Right cardiac atrium (tissue), 5 donors: ENCODE measurements around the gene AGTR1. TPM values are rescaled to one million over a fixed set of nuclear protein-coding genes. Genes with fewer than 3 reads are reported as not detected.

Experiments used
- ATAC-seq, 2 donors: fragments of 200-7000 bp; cut with Tn5 transposase; one replicate each; pipeline versions ENCODE4 v1.8.0 to v1.9.1; 2020; ENCODE audit warnings: moderate library complexity in 2 of 2, mild to moderate bottlenecking in 1 of 2
- DNase-seq, 3 donors: peaks; one replicate each; pipeline ENCODE4 v3.0.0-alpha.2; 2020
- H3K27ac ChIP-seq: one replicate; pipeline ENCODE4 v1.5.1; 2013; ENCODE audit warnings: mild to moderate bottlenecking, low read length, control low read depth, moderate library complexity
- H3K27me3 ChIP-seq: one replicate; pipeline ENCODE4 v1.6.1; 2013; ENCODE audit not compliant: control insufficient read depth, insufficient read depth
- H3K4me1 ChIP-seq: one replicate; pipeline ENCODE4 v1.6.1; 2013; ENCODE audit warnings: low read length; ENCODE audit not compliant: control insufficient read depth, insufficient read depth
- H3K4me3 ChIP-seq: one replicate; pipeline ENCODE4 v1.5.1; 2013; ENCODE audit warnings: low read length, control low read depth
- H3K9me3 ChIP-seq: one replicate; pipeline ENCODE4 v1.6.1; 2013; ENCODE audit warnings: low read length; ENCODE audit not compliant: control insufficient read depth
- WGBS: extraction: QIAGEN DNeasy Blood & Tissue Kit; methylation state at CpG from one replicate; pipeline ENCODE4 v1.1.7; 2013; 5-methylcytosine and 5-hydroxymethylcytosine counted together
- intact Hi-C, 4 donors: fragments of 100-400 bp; cut with DNase I; formaldehyde crosslinking; loops; one replicate each; pipeline versions ENCODE4 v1.11.0 to v1.14.0; 2022 to 2023
- long read RNA-seq, 4 donors: library from polyadenylated mRNA; unstranded; transcript quantifications; one replicate each; pipeline ENCODE4 v2.0.0, GENCODE V29; 2020 to 2021
- polyA plus RNA-seq: library from polyadenylated mRNA; stranded (reverse); fragments of 200-250 nt; gene quantifications from one replicate; pipeline ENCODE4 v1.2.3, GENCODE V29; 2013
- total RNA-seq, 4 donors: library from RNA; stranded (reverse); fragmentation: NEBNext Ultra II Directional; extraction: Animal tissue kit (Norgen Biotek cat#: 25700); gene quantifications; one replicate each; pipeline ENCODE4 v1.2.1, GENCODE V29; 2021
- donor health status: healthy with polysubstance abuse.
- donor health status: DM: no; HTN: yes; CAD: no.
- donor health status: DM: no; HTN: no; CAD: no.
- donor health status: DM: no; HTN: yes; CAD: no; lungs with severe emphysema.
- donor health status: DM: yes; HTN: yes; CAD: no.

The AGTR1 gene
- total RNA-seq (10 to 100 TPM; 10.7 to 21.5 (median 13.8) TPM), polyA plus RNA-seq (23.7 TPM)
- long read RNA-seq, donor 1, transcript AGTR1-201 (3 exons, 2,356 nt) = major isoform, 18 of 40 reads
- long read RNA-seq, donor 1, transcript AGTR1-209 (2 exons, 2,359 nt) = minor isoform, 17 of 40 reads
- long read RNA-seq, donor 1, partial matches to known transcripts = 0 of 40 reads
- long read RNA-seq, donor 1, other reads (novel, unspliced or antisense) = 5 of 40 reads
- long read RNA-seq, donor 2, transcript AGTR1-209 (2 exons, 2,359 nt) = major isoform, 10 of 20 reads
- long read RNA-seq, donor 2, transcript AGTR1-201 (3 exons, 2,356 nt) = minor isoform, 8 of 20 reads
- long read RNA-seq, donor 2, partial matches to known transcripts = 0 of 20 reads
- long read RNA-seq, donor 2, other reads (novel, unspliced or antisense) = 2 of 20 reads
- long read RNA-seq, donor 3, partial matches to known transcripts = 0 of 3 reads
- long read RNA-seq, donor 3, other reads (novel, unspliced or antisense) = 0 of 3 reads
- long read RNA-seq, donor 4, transcript AGTR1-201 (3 exons, 2,356 nt) = major isoform, 5 of 6 reads
- long read RNA-seq, donor 4, partial matches to known transcripts = 0 of 6 reads
- long read RNA-seq, donor 4, other reads (novel, unspliced or antisense) = 0 of 6 reads

- DNase-seq (peak; percentile 78 to 88 (median 86)), ATAC-seq (peak; percentile 87 to 92)
- Histone ChIP-seq H3K9me3 (no peaks in the 10 kb centered on the region), H3K27ac (peak within 1 kb of the TSS; percentile 26), H3K27me3 (no peaks in the 10 kb centered on the region), H3K4me1 (no peaks in the 10 kb centered on the region), H3K4me3 (peak within 1 kb of the TSS; percentile 48)
- intact Hi-C loops = loop anchor here in 1 of 4 donors (10.0 kb wide), 1 partner anchor 53 kb away; no protein-coding TSS in a partner anchor
- WGBS = 1% methylated on average over 61 of the region's 61 CpGs
Measured at GRCh38 chr3:148697306-148698189, at the start of gene AGTR1. AGTR1 (plus strand) TSS chr3:148697903; CDS start chr3:148741036, 43,133 bp downstream.

DNA sequence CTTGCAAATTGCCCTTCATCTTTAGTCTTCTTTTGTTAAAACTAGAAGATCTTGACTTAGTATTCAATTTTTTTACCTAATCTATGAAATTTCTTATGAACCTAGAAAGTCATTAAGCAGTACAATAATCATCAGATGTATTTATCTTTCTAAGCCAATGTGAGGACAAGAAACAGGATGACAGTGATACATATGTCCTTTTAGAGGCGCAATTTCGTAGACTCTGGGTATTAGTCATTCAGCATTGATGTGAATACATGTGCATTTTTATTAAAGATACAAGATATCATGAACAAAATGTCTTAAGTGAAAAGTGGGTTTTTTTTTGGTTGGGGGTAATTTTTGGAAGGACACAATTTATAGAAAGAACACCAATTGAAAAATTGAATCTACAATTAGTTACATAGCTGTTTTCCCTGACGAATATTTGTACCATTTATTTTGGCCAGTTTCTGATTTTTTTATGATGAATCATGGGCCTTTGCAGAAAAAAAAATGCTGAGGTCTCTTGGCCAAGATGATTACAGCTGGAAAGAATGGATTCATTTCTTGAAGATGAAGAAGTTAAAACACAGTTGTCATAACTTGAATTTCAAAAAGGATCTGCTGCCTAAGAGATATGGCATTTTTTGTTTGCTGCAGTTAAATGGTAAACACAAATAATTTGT, 48.9 kb upstream of the AGTR1 start:
- H3K27ac ChIP-seq = no peak overlapping the region

GRCh38 chr3:148651549-148651948, 46.2 kb upstream of the AGTR1 start:
- H3K4me1 ChIP-seq = no peaks in the 10 kb centered on the region
- no peaks in the 10 kb centered on the region for H3K9me3 ChIP-seq
- no peak for DNase-seq
- intact Hi-C loops = no loop called here
- no peak overlapping the region for H3K27ac ChIP-seq
- no peaks in the 10 kb centered on the region for H3K27me3 ChIP-seq
- WGBS = 73% methylated on average over 6 of the region's 6 CpGs
- no peak for ATAC-seq
- no peak overlapping the region for H3K4me3 ChIP-seq

More for the DNA sequence above, 48.9 kb upstream of the AGTR1 start:
- H3K4me3 ChIP-seq = no peak overlapping the region
- no peaks in the 10 kb centered on the region for H3K27me3 ChIP-seq
- WGBS = 61% methylated on average over 3 of the region's 3 CpGs
- no peaks in the 10 kb centered on the region for H3K4me1 ChIP-seq
- no peaks in the 10 kb centered on the region for H3K9me3 ChIP-seq
- intact Hi-C loops = loop anchor here in 1 of 4 donors (10.0 kb wide), 1 partner anchor 46 kb away; the partner anchor contains the start of gene AGTR1
- ATAC-seq (peak in 1 of 2 donors; percentile 22), DNase-seq (no peak)

DNA sequence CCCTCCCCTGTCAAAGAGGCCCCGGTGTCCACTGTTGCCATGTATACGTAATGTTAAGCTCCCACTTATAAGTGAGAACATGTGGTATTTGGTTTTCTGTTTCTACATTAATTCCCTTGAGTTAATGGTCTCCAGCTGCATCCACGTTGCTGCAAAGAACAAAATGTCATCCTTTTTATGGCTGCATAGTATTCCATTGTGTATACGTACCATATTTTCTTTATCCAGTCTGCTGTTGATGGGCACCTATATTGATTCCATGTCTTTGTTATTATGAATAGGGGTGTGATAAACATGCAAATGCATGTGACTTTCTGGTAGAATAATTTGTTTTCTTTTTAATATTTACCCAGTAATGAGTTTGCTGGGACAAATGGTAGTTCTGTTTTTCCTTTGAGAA, 43.3 kb upstream of the AGTR1 start:
- intact Hi-C loops = no loop called here
- Histone ChIP-seq H3K27me3 (no peaks in the 10 kb centered on the region), H3K4me1 (no peaks in the 10 kb centered on the region), H3K9me3 (no peaks in the 10 kb centered on the region), H3K4me3 (no peak overlapping the region), H3K27ac (no peak overlapping the region)
- ATAC-seq = no peak
- 88% methylated on average over 4 of the region's 4 CpGs for WGBS
- no peak for DNase-seq

- intact Hi-C loops = no loop called here
- no peaks in the 10 kb centered on the region for H3K27me3 ChIP-seq
- no peak overlapping the region for H3K27ac ChIP-seq
- DNase-seq = no peak
- H3K4me3 ChIP-seq = no peak overlapping the region
- H3K9me3 ChIP-seq = no peaks in the 10 kb centered on the region
- no peak for ATAC-seq
- no peaks in the 10 kb centered on the region for H3K4me1 ChIP-seq
- 82% methylated on average over 4 of the region's 4 CpGs for WGBS
Measured at GRCh38 chr3:148657470-148657869, 40.2 kb upstream of the AGTR1 start.

DNA sequence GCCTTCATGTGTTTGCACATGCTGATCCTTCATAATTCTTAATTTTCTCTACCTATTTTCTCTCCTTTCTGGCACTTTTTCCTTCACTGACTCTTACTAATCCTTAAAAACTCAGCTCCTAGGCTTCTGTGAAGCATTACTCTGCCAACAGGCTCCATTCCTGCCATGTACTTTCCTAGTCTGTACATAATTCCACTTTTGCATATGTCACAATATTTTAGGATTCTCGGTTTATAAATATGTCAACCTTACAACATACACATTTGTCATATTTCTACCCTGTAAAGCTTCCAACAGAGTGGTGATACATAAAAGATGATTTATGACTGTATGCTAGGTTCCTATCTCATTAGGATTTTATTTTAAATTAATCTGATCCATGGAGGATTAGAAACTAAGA, 38.2 kb upstream of the AGTR1 start:
- ATAC-seq (no peak), DNase-seq (no peak)
- intact Hi-C loops = no loop called here
- WGBS = 84% methylated on average over 1 of the region's 1 CpG
- Histone ChIP-seq H3K4me3 (no peak overlapping the region), H3K27me3 (no peaks in the 10 kb centered on the region), H3K27ac (no peak overlapping the region), H3K9me3 (no peaks in the 10 kb centered on the region), H3K4me1 (no peaks in the 10 kb centered on the region)

GRCh38 chr3:148680289-148680688, 17.4 kb upstream of the AGTR1 start:
- intact Hi-C loops = no loop called here
- H3K4me1 ChIP-seq = no peaks in the 10 kb centered on the region
- DNase-seq (no peak), ATAC-seq (no peak)
- no peaks in the 10 kb centered on the region for H3K9me3 ChIP-seq
- H3K27ac ChIP-seq = no peak overlapping the region
- no peak overlapping the region for H3K4me3 ChIP-seq
- H3K27me3 ChIP-seq = no peaks in the 10 kb centered on the region

- H3K27me3 ChIP-seq = no peaks in the 10 kb centered on the region
- DNase-seq (no peak), ATAC-seq (no peak)
- H3K4me1 ChIP-seq = no peaks in the 10 kb centered on the region
- WGBS = 72% methylated on average over 1 of the region's 1 CpG
- H3K4me3 ChIP-seq = no peak overlapping the region
- no peak overlapping the region for H3K27ac ChIP-seq
- intact Hi-C loops = no loop called here
- H3K9me3 ChIP-seq = no peaks in the 10 kb centered on the region
Measured at GRCh38 chr3:148681080-148681479, 16.6 kb upstream of the AGTR1 start.

GRCh38 chr3:148682997-148683396, 14.7 kb upstream of the AGTR1 start:
- Histone ChIP-seq H3K27me3 (no peaks in the 10 kb centered on the region), H3K9me3 (no peaks in the 10 kb centered on the region), H3K4me3 (no peak overlapping the region), H3K4me1 (no peaks in the 10 kb centered on the region), H3K27ac (no peak overlapping the region)
- intact Hi-C loops = no loop called here
- ATAC-seq = peak; percentile 70 to 81
- peak; percentile 38 to 67 (median 56) for DNase-seq
- WGBS = 50% methylated on average over 3 of the region's 3 CpGs

- H3K4me1 ChIP-seq = no peaks in the 10 kb centered on the region
- intact Hi-C loops = loop anchor here in 1 of 4 donors (10.0 kb wide), 1 partner anchor 49 kb away; no protein-coding TSS in a partner anchor
- DNase-seq (no peak), ATAC-seq (no peak)
- no peaks in the 10 kb centered on the region for H3K9me3 ChIP-seq
- no peak overlapping the region for H3K4me3 ChIP-seq
- H3K27me3 ChIP-seq = no peaks in the 10 kb centered on the region
- WGBS = 48% methylated on average over 1 of the region's 1 CpG
- no peak overlapping the region for H3K27ac ChIP-seq
Measured at GRCh38 chr3:148694116-148694515, 3.6 kb upstream of the AGTR1 start.
